GM12878 (cell line): ENCODE results near the gene SYNGR4. TPM values are rescaled to one million over a fixed set of nuclear protein-coding genes. Genes with fewer than 3 reads are reported as not detected.
A peak's percentile ranks its signal among the peaks of the same experiment; 100 is the strongest.

Experiments used
- CHD2 ChIP-seq: IDR thresholded peaks from 2 replicates; pipeline ENCODE4 v1.6.1; 2011; ENCODE audit warnings: low read depth, low read length, improper control_type of control experiment, borderline replicate concordance
- DPF2 ChIP-seq: fragments of 450-650 bp; IDR thresholded peaks from 2 replicates; pipeline ENCODE4 v1.6.1; 2017; ENCODE audit warnings: mild to moderate bottlenecking
- HDGF ChIP-seq: fragments of 450-650 bp; IDR thresholded peaks from 2 replicates; pipeline ENCODE4 v1.6.1; 2016; ENCODE audit warnings: antibody characterized with exemption
- IKZF1 ChIP-seq: fragments of 450-650 bp; conservative IDR thresholded peaks from 2 replicates; pipeline ENCODE4 v1.6.1; 2017; ENCODE audit warnings: antibody characterized with exemption, mild to moderate bottlenecking
- LARP7 ChIP-seq: fragments of 450-650 bp; IDR thresholded peaks from 2 replicates; pipeline ENCODE4 v1.6.1; 2017; ENCODE audit warnings: mild to moderate bottlenecking
- MEF2A ChIP-seq: IDR thresholded peaks from 2 replicates; pipeline ENCODE4 v1.6.1; 2011; ENCODE audit warnings: low read depth, mild to moderate bottlenecking, low read length, moderate library complexity; ENCODE audit not compliant: insufficient read depth
- NFIC ChIP-seq: IDR thresholded peaks from 2 replicates; pipeline ENCODE4 v1.6.1; 2012; ENCODE audit warnings: low read depth, mild to moderate bottlenecking, inconsistent platforms, low read length, moderate library complexity
- NR2C1 ChIP-seq: fragments of 450-650 bp; IDR thresholded peaks from 2 replicates; pipeline ENCODE4 v1.6.1; 2017; ENCODE audit warnings: antibody characterized with exemption, mild to moderate bottlenecking, moderate library complexity
- NR2C2 ChIP-seq: IDR thresholded peaks from 2 replicates; pipeline ENCODE4 v1.6.1; 2011; ENCODE audit warnings: borderline replicate concordance, low read depth; ENCODE audit not compliant: control insufficient read depth, insufficient read length
- PML ChIP-seq: IDR thresholded peaks from 2 replicates; pipeline ENCODE4 v1.6.1; 2012; ENCODE audit warnings: low read length, inconsistent platforms
- POLR2A ChIP-seq: IDR thresholded peaks from 2 replicates; pipeline ENCODE4 v1.6.1; 2011; ENCODE audit warnings: low read depth, mild to moderate bottlenecking, low read length
- RB1 ChIP-seq: fragments of 450-650 bp; formaldehyde crosslinking; IDR thresholded peaks from 2 replicates; pipeline ENCODE4 v1.6.1; 2017; ENCODE audit warnings: mild to moderate bottlenecking, borderline replicate concordance
- SRF ChIP-seq, 2 experiments: IDR thresholded peaks; 2 replicates each; pipeline ENCODE4 v1.6.1; 2011; ENCODE audit warnings: low read depth in 2 of 2, low read length in 2 of 2, mild to moderate bottlenecking in 1 of 2, moderate library complexity in 1 of 2
- SUZ12 ChIP-seq: fragments of 200-600 bp; sonication (generic); IDR thresholded peaks from one replicate; pipeline ENCODE4 v1.6.1; 2018; ENCODE audit warnings: antibody characterized with exemption, mild to moderate bottlenecking; ENCODE audit not compliant: unreplicated experiment
- ZNF207 ChIP-seq: fragments of 450-650 bp; IDR thresholded peaks from 2 replicates; pipeline ENCODE4 v1.6.1; 2014; ENCODE audit warnings: antibody characterized with exemption, mild to moderate bottlenecking, borderline replicate concordance
- polyA plus RNA-seq, 11 experiments: library from polyadenylated mRNA; depleted of rRNA in 4 of 11; unstranded in 6 of 11; stranded (reverse) in 5 of 11; fragments of >200 nt; fragmentation: Nextera tagmentation in 4 of 11; fragmentation: Illumina TruSeq in 1 of 11; extraction: Ambion mirVana in 4 of 11; extraction: Trizol in 1 of 11; gene quantifications; 1 replicate in 1 of 11; 2 replicates in 10 of 11; pipeline versions ENCODE4 v1.2.1 to v1.2.3, GENCODE V29; 2011 to 2016; ENCODE audit warnings: inconsistent platforms in 2 of 11, missing spikeins in 2 of 11, low read depth in 1 of 11
- total RNA-seq, 4 experiments: library from RNA; depleted of rRNA in 3 of 4; stranded (reverse); fragments of >200 nt in 3 of 4; fragmentation: Illumina TruSeq in 1 of 4; extraction: Trizol in 1 of 4; gene quantifications; 2 replicates each; pipeline versions ENCODE4 v1.2.1 to v1.2.3, GENCODE V29; 2013 to 2021
- TF ChIP-seq, protein P1 (sequence below): fragments of 450-650 bp; formaldehyde crosslinking; IDR thresholded peaks from 2 replicates; pipeline ENCODE4 v1.4.0; 2020; ENCODE audit warnings: mild to moderate bottlenecking, moderate library complexity
- TF ChIP-seq, protein P2 (sequence below): fragments of 450-650 bp; IDR thresholded peaks from 2 replicates; pipeline ENCODE4 v1.6.1; 2014; ENCODE audit warnings: mild to moderate bottlenecking

SYNGR4 gene
- total and polyA plus RNA-seq, 10 of the 15 experiments (the other 5 are each of a cell fraction or from before 2014, with no cell fraction given) = 0.08 to 0.72 (median 0.17) TPM; not detected in 6

- TF ChIP-seq, protein P1, sequence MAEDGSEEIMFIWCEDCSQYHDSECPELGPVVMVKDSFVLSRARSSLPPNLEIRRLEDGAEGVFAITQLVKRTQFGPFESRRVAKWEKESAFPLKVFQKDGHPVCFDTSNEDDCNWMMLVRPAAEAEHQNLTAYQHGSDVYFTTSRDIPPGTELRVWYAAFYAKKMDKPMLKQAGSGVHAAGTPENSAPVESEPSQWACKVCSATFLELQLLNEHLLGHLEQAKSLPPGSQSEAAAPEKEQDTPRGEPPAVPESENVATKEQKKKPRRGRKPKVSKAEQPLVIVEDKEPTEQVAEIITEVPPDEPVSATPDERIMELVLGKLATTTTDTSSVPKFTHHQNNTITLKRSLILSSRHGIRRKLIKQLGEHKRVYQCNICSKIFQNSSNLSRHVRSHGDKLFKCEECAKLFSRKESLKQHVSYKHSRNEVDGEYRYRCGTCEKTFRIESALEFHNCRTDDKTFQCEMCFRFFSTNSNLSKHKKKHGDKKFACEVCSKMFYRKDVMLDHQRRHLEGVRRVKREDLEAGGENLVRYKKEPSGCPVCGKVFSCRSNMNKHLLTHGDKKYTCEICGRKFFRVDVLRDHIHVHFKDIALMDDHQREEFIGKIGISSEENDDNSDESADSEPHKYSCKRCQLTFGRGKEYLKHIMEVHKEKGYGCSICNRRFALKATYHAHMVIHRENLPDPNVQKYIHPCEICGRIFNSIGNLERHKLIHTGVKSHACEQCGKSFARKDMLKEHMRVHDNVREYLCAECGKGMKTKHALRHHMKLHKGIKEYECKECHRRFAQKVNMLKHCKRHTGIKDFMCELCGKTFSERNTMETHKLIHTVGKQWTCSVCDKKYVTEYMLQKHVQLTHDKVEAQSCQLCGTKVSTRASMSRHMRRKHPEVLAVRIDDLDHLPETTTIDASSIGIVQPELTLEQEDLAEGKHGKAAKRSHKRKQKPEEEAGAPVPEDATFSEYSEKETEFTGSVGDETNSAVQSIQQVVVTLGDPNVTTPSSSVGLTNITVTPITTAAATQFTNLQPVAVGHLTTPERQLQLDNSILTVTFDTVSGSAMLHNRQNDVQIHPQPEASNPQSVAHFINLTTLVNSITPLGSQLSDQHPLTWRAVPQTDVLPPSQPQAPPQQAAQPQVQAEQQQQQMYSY (CRISPR knock-in tag) = no peak
- TF ChIP-seq, protein P2, sequence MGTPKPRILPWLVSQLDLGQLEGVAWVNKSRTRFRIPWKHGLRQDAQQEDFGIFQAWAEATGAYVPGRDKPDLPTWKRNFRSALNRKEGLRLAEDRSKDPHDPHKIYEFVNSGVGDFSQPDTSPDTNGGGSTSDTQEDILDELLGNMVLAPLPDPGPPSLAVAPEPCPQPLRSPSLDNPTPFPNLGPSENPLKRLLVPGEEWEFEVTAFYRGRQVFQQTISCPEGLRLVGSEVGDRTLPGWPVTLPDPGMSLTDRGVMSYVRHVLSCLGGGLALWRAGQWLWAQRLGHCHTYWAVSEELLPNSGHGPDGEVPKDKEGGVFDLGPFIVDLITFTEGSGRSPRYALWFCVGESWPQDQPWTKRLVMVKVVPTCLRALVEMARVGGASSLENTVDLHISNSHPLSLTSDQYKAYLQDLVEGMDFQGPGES = 0 out of 2 replicates have a peak, but pooled peaks have one; percentile 2
- TF ChIP-seq MEF2A (no peak), NFIC (no peak), HDGF (peak; percentile 84), NR2C1 (no peak; the same call in 1 of the 2 replicates), ZNF207 (0 out of 2 replicates have a peak, but pooled peaks have one; percentile 17), IKZF1 (peak; percentile 90), RB1 (peak; percentile 58; the same call in 1 of the 2 replicates), POLR2A (no peak), DPF2 (0 out of 2 replicates have a peak, but pooled peaks have one; percentile 31), SRF (IDR thresholded peaks at IDR 0.05; ENCODE audit: low read depth in 2 of 2, low read length in 2 of 2) (no peak), PML (no peak), LARP7 (no peak; the same call in 1 of the 2 replicates), SUZ12 (peak; percentile 79), NR2C2 (no peak), CHD2 (peak; percentile 62; the same call in 1 of the 2 replicates)
These were observed 1.3 kb upstream of the SYNGR4 start (continued) for GRCh38 chr19:48362716-48363499.
